GM19240 (cell line): Measurements from ENCODE around the gene RABGAP1L.

Source experiments
- DNase-seq: peaks from one replicate; pipeline ENCODE4 v3.0.0; 2011; ENCODE audit warnings: low spot score; ENCODE audit not compliant: insufficient read length

Gene RABGAP1L

DNA sequence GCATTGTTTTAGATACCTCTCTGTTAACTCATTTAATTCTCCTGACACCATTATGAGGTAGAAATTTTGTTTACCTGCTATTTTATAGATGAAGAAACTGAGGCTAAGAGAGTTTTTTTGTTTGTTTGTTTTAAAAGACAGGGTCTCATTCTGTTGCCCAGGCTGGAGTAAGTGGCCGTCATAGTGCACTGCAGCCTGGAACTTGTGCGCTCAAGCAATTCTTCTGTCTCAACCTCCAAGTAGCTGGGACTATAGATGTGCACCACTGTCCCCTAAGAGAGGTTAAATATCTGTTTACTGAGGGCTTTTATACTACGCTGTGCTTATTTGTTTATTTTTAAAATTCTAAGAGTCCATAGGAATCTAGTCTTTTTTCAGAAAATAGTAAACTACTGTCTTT, 796.8 kb downstream of the RABGAP1L start:
- DNase-seq = no peak

DNA sequence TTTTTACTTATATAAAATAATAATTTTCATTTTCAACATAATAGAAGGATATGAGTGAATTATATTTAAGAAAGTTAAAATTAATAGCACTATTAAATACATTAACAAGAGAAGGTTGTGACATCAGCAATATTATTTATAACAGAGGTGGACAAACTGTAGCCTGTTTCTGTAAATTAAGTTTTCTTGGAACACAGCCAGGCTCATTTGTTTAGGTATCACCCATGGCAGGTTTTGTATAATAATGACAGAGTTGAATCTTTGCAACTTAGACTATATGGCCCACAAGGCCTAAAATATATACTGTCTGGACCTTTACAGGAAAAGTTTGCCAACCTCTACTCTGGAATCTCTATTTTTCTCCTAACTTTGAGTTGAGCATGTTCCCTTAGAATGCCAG, 797.7 kb downstream of the RABGAP1L start:
- no peak for DNase-seq

GRCh38 chr1:174957829-174958228, 798.5 kb downstream of the RABGAP1L start:
- DNase-seq = no peak

DNA sequence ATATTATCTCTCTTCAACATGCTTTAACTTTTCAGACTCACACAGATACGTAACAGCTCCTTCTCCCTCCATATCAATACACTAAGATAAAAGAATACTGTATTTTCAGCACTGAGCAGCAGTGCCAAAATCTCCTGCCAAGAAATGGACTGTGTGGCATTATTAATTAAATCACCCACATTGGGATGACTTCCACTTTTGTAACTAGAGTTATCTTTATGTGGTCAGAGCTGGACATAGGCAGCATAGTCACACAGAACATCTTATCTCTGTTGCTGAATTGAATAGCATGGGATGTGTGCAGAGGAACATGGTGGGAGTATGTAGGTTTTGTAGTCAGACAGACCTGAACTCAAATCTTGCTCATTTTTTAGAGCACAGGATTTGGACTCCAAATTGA, 799.1 kb downstream of the RABGAP1L start:
- DNase-seq = no peak

GRCh38 chr1:174960362-174960761, 801.0 kb downstream of the RABGAP1L start:
- no peak for DNase-seq

- DNase-seq = no peak
These were observed 804.3 kb downstream of the RABGAP1L start for GRCh38 chr1:174963529-174964125.

DNA sequence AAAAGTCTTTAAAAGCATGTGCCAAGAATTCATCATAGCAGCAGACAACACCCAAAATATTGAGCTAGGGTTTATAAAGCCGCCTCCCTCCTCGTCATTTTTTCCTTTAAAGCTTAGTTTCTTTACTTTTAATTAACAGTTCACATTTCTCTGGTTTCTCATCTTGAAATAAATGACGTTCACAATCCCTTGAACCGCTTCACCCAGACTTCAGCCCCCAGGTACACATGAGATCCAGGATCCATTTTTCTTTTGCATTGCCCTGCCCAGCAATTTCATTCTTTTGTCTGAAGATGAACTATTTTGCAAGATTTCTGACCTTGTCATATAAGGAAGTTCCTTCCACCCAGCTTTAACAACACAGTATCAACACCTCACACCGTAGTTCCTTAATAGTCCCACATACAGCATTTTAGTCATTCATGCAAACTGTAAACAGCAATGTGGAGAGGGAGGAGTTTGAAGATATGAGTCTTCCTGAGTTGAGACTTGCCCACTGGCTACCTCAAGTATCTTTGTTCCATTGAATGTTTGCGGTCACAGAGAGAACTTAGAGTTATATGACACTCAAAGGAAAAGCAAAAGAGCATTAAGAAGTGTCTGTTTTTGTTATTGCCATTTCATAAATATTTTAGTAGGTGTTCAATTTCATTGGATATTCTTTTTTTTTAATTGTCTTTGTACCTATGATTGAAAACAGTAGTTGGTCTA, 805.1 kb downstream of the RABGAP1L start:
- DNase-seq = no peak

DNA sequence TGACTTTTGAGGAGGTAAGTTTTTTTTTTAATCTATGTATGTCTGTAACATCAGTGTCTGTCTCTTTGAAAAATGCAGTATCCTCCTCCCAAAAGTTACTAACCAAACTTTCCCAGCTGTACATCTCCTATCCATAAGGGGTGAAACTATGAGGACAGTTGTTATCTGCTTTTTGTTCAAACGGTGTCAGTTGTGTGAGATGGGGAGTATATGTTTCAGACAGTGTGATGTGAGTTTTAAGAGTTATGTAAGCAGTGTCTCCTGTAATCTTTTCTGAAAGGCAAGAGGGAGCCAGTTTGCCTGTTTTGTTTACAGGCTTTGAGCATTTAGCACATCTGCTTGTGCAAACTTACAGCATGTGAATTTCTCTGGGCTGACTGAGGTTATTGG, 805.6 kb downstream of the RABGAP1L start:
- DNase-seq = no peak

- no peak for DNase-seq
These were observed 806.2 kb downstream of the RABGAP1L start for GRCh38 chr1:174965362-174966007.

- no peak for DNase-seq
These were observed 806.8 kb downstream of the RABGAP1L start for GRCh38 chr1:174966008-174966572.

- DNase-seq = no peak
These were observed 808.8 kb downstream of the RABGAP1L start for GRCh38 chr1:174967845-174968705.

DNA sequence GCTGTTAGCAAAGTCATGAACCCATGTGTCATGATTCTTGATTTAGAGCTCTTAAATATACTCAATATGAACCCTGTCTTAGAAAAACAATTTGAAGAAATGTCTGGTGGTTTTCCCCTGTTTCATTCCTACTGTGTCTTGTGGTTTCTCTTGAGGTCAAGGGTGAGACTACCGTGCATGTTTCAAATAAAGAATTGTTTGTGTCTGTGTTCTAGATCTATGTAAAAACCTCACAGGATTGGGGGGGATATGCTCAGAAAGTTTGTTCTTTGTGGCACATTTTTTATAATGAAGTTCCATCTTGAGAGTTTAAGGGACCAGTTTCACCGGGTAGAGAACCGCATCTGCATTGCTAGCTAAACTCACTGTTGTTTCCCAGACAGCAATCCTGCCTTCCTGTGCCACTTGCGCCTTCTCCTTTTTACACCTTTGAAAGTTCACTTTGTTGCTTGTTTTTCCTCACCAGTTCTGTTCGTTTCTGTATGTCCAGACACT, 809.5 kb downstream of the RABGAP1L start:
- no peak for DNase-seq

- DNase-seq = no peak
These were observed 810.7 kb downstream of the RABGAP1L start for GRCh38 chr1:174969977-174970376.

- DNase-seq = no peak
These were observed 812.1 kb downstream of the RABGAP1L start for GRCh38 chr1:174971466-174971865.

- DNase-seq = no peak
These were observed 812.6 kb downstream of the RABGAP1L start for GRCh38 chr1:174971902-174972301.

- DNase-seq = no peak
These were observed 815.4 kb downstream of the RABGAP1L start for GRCh38 chr1:174974711-174975119.

GRCh38 chr1:174975764-174976163, 816.4 kb downstream of the RABGAP1L start:
- no peak for DNase-seq

- DNase-seq = no peak
These were observed 817.3 kb downstream of the RABGAP1L start for GRCh38 chr1:174976436-174977108.

- no peak for DNase-seq
These were observed 823.8 kb downstream of the RABGAP1L start for GRCh38 chr1:174982971-174983689.

GRCh38 chr1:174984952-174985351, 825.6 kb downstream of the RABGAP1L start:
- DNase-seq = no peak
